ENCODE data around the gene SLC38A4. TPM values are rescaled to one million over a fixed set of nuclear protein-coding genes. Genes with fewer than 3 reads are reported as not detected.

The SLC38A4 gene
- total RNA-seq, 1 donor from 2014 or later = not detected

DNA sequence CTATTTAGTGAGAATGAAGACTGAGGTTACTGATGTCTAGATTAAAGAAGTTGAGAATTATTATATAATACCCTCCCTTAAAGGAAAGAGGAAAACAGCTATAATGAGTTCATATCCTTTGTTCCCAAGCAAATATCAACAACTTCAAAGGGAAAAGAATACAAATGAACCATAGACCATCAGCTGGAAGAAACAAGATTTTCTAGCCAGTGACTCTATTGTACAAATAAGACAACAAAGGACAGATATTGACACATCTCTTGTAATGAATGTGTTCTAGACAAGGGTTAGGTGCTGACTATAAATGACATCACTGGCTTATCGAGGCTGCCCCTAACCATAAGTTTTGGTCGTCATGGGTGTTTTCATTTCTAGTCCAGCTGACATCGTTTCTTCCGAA is 48.2 kb downstream of the SLC38A4 start:
- intact Hi-C loops (cut with DNase I) = no loop called here
- TF ChIP-seq CTCF (IDR thresholded peaks at IDR 0.05) = no peak
- Histone ChIP-seq H3K4me3 (no peak overlapping the region), H3K27ac (no peak overlapping the region), H3K4me1 (no peaks in the 10 kb centered on the region), H3K27me3 (no peaks in the 10 kb centered on the region), H3K36me3 (no peaks in the 10 kb centered on the region), H3K9me3 (no peaks in the 10 kb centered on the region)
- no peak for DNase-seq (ENCODE audit: low spot score in 2 of 2)

GRCh38 chr12:46775796-46776195 is 50.0 kb downstream of the SLC38A4 start:
- Histone ChIP-seq H3K27ac (no peak overlapping the region), H3K9me3 (no peaks in the 10 kb centered on the region), H3K27me3 (no peaks in the 10 kb centered on the region), H3K36me3 (no peaks in the 10 kb centered on the region), H3K4me3 (no peak overlapping the region), H3K4me1 (no peaks in the 10 kb centered on the region)
- no peak for TF ChIP-seq CTCF (IDR thresholded peaks at IDR 0.05)
- intact Hi-C loops (cut with DNase I) = no loop called here
- DNase-seq (ENCODE audit: low spot score in 2 of 2) = no peak

- intact Hi-C loops (cut with DNase I) = no loop called here
- H3K4me3 ChIP-seq = no peak overlapping the region
Observed at GRCh38 chr12:46774322-46774633, 51.5 kb downstream of the SLC38A4 start.

DNA sequence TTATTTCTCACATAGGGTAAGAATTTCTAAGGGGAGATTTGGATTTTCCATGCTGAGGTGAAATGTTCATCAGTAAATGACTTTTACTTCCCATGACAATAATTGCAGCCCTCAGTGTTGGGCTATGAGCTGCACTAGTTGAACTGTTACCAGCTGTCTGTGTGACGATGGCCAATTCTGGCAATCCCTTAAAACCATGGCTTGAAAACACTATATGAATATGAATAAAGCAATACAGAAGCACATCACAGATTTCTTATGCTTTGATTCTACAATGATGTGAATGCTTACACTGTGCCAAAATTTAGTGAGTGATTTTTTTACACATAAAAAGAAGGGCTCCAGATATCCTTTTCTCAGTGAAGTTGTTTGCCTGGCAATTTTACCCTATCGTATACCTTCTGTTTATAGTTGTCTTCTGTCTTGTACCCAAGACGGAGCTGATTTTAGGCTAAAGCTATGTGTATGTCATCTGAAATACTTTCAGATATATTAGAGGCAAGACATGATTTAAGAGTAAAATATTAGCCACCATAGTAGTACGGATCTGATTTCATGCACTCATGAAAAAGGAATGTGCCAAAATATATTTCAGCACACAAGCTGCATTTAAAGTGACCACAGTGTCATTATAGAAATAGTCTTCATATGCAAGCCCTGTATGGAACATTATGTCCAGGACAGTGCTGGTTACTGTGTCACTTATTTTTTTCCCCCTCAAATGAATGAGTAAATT is 52.0 kb downstream of the SLC38A4 start:
- intact Hi-C loops (cut with DNase I) = no loop called here
- TF ChIP-seq CTCF (IDR thresholded peaks at IDR 0.05) = no peak

More at GRCh38 chr12:46774322-46774633, 51.5 kb downstream of the SLC38A4 start:
- Histone ChIP-seq H3K27me3 (no peaks in the 10 kb centered on the region), H3K27ac (no peak overlapping the region), H3K4me1 (peaks cover 0 to 2% of the 10 kb centered on the region in 2 donors), H3K9me3 (no peaks in the 10 kb centered on the region), H3K36me3 (no peaks in the 10 kb centered on the region)
- no peak for DNase-seq (ENCODE audit: low spot score in 2 of 2)
- no peak for TF ChIP-seq CTCF (IDR thresholded peaks at IDR 0.05)

DNA sequence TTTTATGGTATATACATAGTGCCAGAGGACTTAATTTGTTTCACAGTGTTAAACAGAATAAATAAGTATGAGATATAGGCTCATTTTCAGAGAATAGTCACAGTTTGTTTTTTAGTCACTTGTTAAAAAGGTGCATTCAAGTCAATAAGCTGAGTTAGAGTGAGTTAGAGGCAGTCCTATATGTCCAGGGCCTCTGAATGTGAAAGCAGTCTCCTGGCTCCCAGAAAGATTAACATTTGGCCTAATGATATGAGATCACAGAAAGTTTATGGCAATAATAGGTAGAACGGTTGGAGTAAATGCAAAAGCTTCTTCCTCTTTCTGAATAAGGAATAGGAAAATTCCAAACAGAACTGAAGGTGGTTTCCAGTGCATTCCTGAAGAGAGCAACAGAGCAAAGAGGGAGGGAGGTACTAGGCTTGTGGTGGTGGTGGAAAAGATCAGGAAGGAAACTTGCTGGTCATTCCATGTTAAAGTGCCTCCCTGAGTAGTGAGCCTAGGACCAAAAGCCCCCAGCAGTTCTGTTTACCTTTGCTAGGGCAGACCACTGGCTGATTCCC is 54.4 kb downstream of the SLC38A4 start:
- Histone ChIP-seq H3K4me3 (no peak overlapping the region), H3K9me3 (no peaks in the 10 kb centered on the region), H3K27ac (no peak overlapping the region), H3K27me3 (no peaks in the 10 kb centered on the region), H3K36me3 (no peaks in the 10 kb centered on the region), H3K4me1 (peaks cover 0 to 2% of the 10 kb centered on the region in 2 donors)
- TF ChIP-seq CTCF (IDR thresholded peaks at IDR 0.05) = no peak
- intact Hi-C loops (cut with DNase I) = no loop called here
- no peak for DNase-seq (ENCODE audit: low spot score in 2 of 2)

More for the DNA sequence above, 52.0 kb downstream of the SLC38A4 start:
- no peak for DNase-seq (ENCODE audit: low spot score in 2 of 2)
- Histone ChIP-seq H3K27ac (no peak overlapping the region), H3K9me3 (no peaks in the 10 kb centered on the region), H3K27me3 (no peaks in the 10 kb centered on the region), H3K4me3 (no peak overlapping the region), H3K36me3 (no peaks in the 10 kb centered on the region), H3K4me1 (peaks cover 0 to 2% of the 10 kb centered on the region in 2 donors)

Data from ascending aorta (tissue), 2 donors.